Fibroblast of mammary gland (primary cell): ENCODE measurements around the gene RASAL2.

Experiments used
- DNase-seq: peaks from one replicate; pipeline ENCODE4 v3.0.0-alpha.2; 2010; ENCODE audit warnings: low read depth
- H3K4me3 ChIP-seq: 2 replicates; pipeline ENCODE4 v1.5.1; 2011; ENCODE audit warnings: low read depth, mild to moderate bottlenecking, low read length, moderate library complexity; ENCODE audit not compliant: control insufficient read depth
- TF ChIP-seq, protein P1 (sequence below): conservative IDR thresholded peaks from 2 replicates; pipeline ENCODE4 v1.5.1; 2011; ENCODE audit warnings: low read depth, low read length, inconsistent platforms; ENCODE audit not compliant: control insufficient read depth, insufficient read depth

Gene RASAL2

GRCh38 chr1:178495158-178495557 is 401.3 kb downstream of the RASAL2 start:
- TF ChIP-seq, protein P1, sequence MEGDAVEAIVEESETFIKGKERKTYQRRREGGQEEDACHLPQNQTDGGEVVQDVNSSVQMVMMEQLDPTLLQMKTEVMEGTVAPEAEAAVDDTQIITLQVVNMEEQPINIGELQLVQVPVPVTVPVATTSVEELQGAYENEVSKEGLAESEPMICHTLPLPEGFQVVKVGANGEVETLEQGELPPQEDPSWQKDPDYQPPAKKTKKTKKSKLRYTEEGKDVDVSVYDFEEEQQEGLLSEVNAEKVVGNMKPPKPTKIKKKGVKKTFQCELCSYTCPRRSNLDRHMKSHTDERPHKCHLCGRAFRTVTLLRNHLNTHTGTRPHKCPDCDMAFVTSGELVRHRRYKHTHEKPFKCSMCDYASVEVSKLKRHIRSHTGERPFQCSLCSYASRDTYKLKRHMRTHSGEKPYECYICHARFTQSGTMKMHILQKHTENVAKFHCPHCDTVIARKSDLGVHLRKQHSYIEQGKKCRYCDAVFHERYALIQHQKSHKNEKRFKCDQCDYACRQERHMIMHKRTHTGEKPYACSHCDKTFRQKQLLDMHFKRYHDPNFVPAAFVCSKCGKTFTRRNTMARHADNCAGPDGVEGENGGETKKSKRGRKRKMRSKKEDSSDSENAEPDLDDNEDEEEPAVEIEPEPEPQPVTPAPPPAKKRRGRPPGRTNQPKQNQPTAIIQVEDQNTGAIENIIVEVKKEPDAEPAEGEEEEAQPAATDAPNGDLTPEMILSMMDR, result no peak
- no peak overlapping the region for H3K4me3 ChIP-seq
- DNase-seq, result no peak

- no peak overlapping the region for H3K4me3 ChIP-seq
- no peak for DNase-seq
- TF ChIP-seq, protein P1, result no peak
These were observed 402.0 kb downstream of the RASAL2 start for GRCh38 chr1:178495741-178496409.

- no peak within 1 kb of the TSS for H3K4me3 ChIP-seq
- DNase-seq, result no peak
- TF ChIP-seq, protein P1, result no peak
These were observed 402.7 kb downstream of the RASAL2 start, which contains the start of gene CLEC20A for GRCh38 chr1:178496410-178497135. TSS of gene CLEC20A (minus strand) at chr1:178496964. CDS start at chr1:178496939, 25 bp downstream.

DNA sequence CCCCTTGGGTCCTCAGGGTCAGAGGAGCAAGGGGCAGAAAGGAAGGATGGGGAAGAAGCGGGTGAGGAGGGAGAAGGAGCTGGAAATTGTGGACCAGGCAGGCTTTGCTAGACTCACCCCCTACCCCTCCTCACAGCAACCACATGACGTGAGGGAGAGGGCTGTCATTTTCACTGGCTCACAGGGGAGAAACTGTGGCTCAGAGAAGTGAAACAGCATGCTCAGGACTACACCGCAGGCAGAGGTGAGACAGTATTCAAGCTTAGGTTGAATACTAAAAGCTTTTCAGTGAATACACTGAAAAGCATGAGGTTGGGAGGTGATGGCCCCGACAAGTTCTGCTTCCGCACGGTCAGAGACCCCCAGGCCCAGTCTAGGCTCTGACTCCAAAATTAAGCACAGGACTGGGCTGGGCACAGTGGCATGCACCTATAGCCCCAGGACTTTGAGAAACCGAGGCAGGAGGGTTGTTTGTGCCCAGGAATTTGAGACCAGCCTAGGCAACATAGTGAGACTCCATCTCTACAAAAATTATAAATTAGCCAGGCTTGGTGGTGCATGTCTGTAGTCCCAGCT is 404.1 kb downstream of the RASAL2 start:
- TF ChIP-seq, protein P1, result no peak
- no peak overlapping the region for H3K4me3 ChIP-seq
- DNase-seq, result no peak

GRCh38 chr1:178498896-178499675 is 405.2 kb downstream of the RASAL2 start:
- H3K4me3 ChIP-seq, result no peak overlapping the region
- TF ChIP-seq, protein P1, result no peak
- no peak for DNase-seq

DNA sequence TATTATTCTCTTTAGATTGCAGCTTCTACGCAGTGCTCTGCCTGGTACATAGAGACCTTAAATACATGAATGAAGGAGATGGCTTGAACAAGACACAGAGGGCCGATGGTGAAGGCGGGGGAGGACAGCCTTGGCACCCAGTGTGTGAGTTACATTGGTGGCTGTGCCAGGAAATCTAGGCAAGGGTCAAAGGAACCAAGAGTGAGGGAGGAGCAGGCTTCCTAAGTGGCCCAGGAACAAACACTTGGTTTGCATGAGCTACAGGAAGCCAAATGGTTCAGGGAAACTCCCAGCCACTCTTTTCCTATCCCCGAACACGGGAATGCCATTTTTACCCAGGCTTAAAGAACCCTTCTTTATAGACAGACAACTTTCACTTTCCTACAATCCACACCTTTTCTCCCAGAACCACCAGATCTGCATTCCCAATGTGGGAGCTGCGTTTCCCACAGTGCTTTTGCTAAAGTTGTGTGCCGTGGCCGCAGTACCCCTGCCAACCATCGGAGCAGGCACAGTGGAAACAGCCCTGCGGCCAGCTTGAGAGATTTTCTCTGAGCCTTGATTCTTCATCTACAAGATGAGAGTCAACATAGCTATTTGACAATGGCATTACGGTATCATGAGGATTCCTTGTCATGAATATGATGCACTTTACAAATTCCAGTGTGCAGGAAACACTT is 406.3 kb downstream of the RASAL2 start:
- no peak for DNase-seq
- no peak overlapping the region for H3K4me3 ChIP-seq
- TF ChIP-seq, protein P1, result peak; percentile 16
